HG02678 (cell line): Measurements from ENCODE around the gene DNAJC18.
"Not testable (repeated sequence)": the region's sequence is repeated elsewhere in the genome, so short reads cannot be mapped to it uniquely, and the experiment has no call there.

Experiments used
- ATAC-seq: cut with Tn5 transposase; IDR thresholded peaks from one replicate; pipeline ENCODE4 v1.9.1; 2021; ENCODE audit warnings: mild to moderate bottlenecking, moderate library complexity; ENCODE audit not compliant: unreplicated experiment

DNAJC18 gene

GRCh38 chr5:139461698-139462097 lies 22.4 kb upstream of the DNAJC18 start:
- no peak for ATAC-seq

- no peak for ATAC-seq
Observed at GRCh38 chr5:139461176-139461575, 21.9 kb upstream of the DNAJC18 start.

DNA sequence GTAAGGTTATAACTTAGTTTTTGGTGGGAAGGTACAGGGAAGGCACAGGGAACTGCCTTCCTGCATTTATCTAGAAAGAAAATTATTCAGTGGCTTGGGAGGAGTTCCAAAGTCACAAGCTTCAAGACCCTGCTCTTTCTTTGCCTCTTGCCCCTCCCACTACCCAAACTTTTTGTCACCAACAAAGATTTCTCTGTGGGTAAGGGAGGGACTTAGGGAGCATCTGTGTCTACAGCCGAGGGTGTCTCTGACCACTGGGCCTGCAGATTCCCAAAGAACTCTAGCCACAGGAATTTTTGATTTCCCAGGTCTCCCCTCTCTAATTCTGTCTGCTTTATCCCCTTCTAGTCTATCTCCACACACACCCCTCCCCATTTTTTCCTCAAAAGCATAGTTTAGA lies 21.1 kb upstream of the DNAJC18 start:
- ATAC-seq, result no peak

- peak; percentile 22 for ATAC-seq
Observed at GRCh38 chr5:139459451-139459934, 20.2 kb upstream of the DNAJC18 start.

- peak; percentile 53 for ATAC-seq
Observed at GRCh38 chr5:139458580-139459407, 19.5 kb upstream of the DNAJC18 start.

- ATAC-seq, result peak; percentile 32
Observed at GRCh38 chr5:139457653-139458306, 18.5 kb upstream of the DNAJC18 start.

- no peak for ATAC-seq
Observed at GRCh38 chr5:139457241-139457640, 17.9 kb upstream of the DNAJC18 start.

DNA sequence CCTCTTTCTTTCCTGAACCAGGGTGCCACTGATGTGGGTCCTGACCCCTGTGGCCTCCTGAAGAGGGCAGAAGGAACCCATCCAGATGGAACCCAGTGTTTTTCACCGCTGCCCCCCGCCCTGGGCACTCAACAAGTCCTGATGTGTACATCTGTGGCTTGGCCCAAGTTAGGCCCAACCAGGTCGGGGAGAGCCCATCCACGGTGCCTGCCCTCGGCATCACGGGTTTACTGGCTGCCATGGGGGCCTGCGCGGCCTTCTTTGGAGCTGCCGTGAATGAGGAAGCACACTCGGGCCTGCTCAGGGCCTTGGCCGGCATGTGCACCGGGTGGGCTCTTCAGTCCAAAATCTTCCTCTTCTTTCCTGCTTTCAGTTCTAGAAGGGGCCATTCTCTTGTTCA lies 17.5 kb upstream of the DNAJC18 start:
- no peak for ATAC-seq

GRCh38 chr5:139454568-139455290 lies 15.4 kb upstream of the DNAJC18 start:
- no peak for ATAC-seq

DNA sequence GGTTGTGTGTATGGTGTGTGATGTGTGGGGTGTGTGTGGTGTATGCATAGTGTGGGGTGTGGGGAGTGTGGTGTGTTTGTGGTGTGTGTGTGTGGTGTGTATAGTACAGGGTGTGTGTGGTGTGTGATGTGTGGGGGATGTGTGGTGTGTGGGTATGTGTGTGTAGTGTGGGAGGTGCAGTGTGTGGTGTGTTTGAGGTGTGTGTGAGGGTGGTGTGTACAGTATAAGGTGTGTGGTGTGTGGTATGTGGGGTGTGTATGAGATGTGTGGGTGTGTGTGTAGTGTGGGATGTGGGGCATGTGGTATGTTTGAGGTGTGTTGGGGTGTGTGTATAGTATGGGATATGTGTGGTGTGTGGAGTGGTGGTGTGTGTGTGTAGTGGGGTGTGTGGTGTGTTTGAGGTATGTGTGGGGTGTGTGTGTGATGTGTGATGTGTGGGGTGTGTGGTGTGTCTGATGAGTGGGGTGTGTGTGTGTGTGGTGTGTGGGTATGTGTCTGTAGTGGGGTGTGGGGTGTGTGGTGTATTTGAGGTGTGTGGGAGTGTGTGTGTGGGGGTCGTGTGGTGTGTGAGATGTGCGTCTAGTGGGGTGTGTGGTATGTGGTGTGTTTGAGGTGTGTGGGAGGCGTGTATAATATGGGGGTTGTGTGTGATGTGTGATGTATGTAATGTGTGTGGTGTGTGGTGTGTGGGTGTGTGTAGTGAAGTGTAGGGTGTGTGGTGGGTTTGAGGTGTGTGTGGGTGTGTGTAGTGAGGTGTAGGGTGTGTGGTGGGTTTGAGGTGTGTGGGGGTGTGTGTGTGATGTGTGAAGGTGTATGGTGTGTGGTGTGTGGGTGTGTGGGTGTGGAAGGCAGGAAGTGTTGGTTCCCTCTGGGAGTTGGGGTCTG lies 14.6 kb upstream of the DNAJC18 start:
- ATAC-seq, result no peak

DNA sequence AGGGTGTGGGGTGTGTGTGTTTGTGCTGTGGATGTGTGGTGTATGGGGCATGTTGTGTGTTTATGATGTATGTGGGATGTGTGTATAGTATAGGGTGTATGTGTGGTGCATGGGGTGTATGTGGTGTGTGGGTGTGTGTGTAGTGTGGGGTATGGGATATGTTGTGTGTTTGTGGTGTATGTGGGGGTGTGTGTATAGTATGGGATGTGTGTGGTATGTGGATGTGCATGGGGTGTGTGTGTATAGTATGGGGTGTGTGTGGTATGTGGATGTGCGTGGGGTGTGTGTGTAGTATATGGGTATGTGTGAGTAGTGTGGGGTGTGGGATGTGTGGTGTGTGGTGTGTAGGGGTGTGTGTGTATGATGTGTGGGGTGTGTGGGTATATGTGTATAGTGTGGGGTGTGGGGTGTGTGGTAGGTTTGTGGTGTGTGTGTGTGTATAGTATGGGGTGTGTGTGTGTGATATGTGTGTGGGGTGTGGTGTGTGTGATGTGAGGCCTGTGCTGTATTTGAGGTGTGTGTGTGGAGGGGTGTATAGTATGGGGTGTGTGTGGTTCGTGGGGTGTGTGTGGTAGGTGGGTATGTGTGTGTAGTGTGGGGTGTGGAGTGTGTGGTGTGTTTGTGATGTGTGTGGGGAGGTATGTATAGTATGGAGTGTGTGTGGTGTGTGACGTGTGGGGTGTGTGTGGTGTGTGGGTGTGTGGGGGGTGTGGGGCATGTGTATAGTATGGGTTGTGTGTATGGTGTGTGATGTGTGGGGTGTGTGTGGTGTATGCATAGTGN lies 12.7 kb upstream of the DNAJC18 start:
- ATAC-seq, result no peak

- no peak for ATAC-seq
Observed at GRCh38 chr5:139451176-139451575, 11.9 kb upstream of the DNAJC18 start.

- ATAC-seq, result peak; percentile 64
Observed at GRCh38 chr5:139446956-139447779, 7.8 kb upstream of the DNAJC18 start.

DNA sequence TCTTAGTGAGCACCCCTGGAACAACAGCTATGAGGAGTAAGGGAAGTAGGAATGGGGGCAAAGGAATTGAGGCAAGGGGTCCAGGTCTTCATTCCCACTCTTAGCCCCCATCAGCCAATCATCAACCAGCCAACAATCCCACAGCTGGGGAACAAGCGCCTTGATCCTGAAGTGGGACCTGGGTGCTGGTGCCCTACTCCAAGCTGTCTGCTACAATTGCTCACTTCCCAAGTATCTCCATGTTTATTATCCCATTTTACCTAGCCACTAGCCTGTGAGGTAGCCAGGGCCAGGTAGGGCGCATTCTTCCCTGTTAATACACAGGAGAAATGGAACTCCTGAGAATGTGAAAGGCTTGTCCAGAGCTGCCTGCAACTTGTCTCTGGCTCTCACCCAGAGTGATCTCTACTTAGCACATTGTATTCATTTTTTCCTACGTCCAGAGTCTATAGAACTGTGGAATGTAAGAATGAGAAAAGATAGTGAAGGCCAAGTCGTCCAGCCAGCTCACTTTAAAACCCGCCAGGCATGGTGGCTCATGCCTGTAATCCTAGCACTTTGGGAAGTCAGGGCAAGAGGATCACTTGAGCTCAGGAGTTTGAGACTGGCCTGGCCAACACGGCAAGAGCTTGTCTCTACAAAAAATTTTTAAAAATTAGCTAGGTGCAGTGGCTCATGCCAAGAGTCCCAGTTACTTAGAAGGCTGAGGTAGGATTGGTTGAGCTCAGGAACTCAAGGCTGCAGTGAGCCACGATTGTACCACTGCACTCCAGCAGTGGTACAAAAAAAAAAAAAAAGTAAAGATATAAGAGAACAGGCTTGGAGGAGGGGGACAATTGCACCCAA lies 6.2 kb upstream of the DNAJC18 start:
- no peak for ATAC-seq

- no peak for ATAC-seq
Observed at GRCh38 chr5:139443831-139444453, 4.6 kb upstream of the DNAJC18 start.

GRCh38 chr5:139440416-139440815 lies 1.1 kb upstream of the DNAJC18 start:
- ATAC-seq, result not testable (repeated sequence)

- no peak for ATAC-seq
Observed at GRCh38 chr5:139438707-139439012, 665 bp downstream of the DNAJC18 start.

- ATAC-seq, result no peak
Observed at GRCh38 chr5:139435676-139436075, 3.6 kb downstream of the DNAJC18 start.
